DOHH2 (cell line): ENCODE results near the gene COP1.

ENCODE experiments used
- H3F3A ChIP-seq: fragments of 200-600 bp; sonication (generic), shearing (Covaris generic); 2 replicates; pipeline ENCODE4 v1.6.0; 2016; ENCODE audit warnings: antibody characterized with exemption, mild to moderate bottlenecking; ENCODE audit not compliant: control insufficient read depth, insufficient read depth
- H3K27ac ChIP-seq: fragments of 200-600 bp; sonication (generic); 2 replicates; pipeline ENCODE4 v1.5.1; 2014; ENCODE audit warnings: low read depth, mild to moderate bottlenecking, low read length, moderate library complexity
- H3K27me3 ChIP-seq: fragments of 200-600 bp; sonication (generic); 2 replicates; pipeline ENCODE4 v1.6.1; 2014; ENCODE audit warnings: mild to moderate bottlenecking, low read length, mixed read lengths; ENCODE audit not compliant: control insufficient read depth
- H3K36me3 ChIP-seq: fragments of 200-600 bp; sonication (generic); 2 replicates; pipeline ENCODE4 v1.6.1; 2014; ENCODE audit warnings: mild to moderate bottlenecking, low read length, moderate library complexity, mixed read lengths; ENCODE audit not compliant: control insufficient read depth
- H3K4me1 ChIP-seq: fragments of 200-600 bp; sonication (generic); 2 replicates; pipeline ENCODE4 v1.6.1; 2014; ENCODE audit warnings: mild to moderate bottlenecking, low read length, mixed read lengths; ENCODE audit not compliant: control insufficient read depth
- H3K4me2 ChIP-seq: fragments of 200-600 bp; sonication (generic); 2 replicates; pipeline ENCODE4 v1.6.0; 2014; ENCODE audit warnings: mild to moderate bottlenecking, low read length, moderate library complexity
- H3K4me3 ChIP-seq: fragments of 200-600 bp; sonication (generic); 2 replicates; pipeline ENCODE4 v1.5.1; 2014; ENCODE audit warnings: mild to moderate bottlenecking, low read length, mixed read lengths
- H3K79me2 ChIP-seq: fragments of 200-600 bp; sonication (generic); 2 replicates; pipeline ENCODE4 v1.6.1; 2014; ENCODE audit warnings: mild to moderate bottlenecking, low read length, mixed read lengths; ENCODE audit not compliant: control insufficient read depth
- H3K9me2 ChIP-seq: fragments of 200-600 bp; sonication (generic); replicated peaks from 2 replicates; pipeline ENCODE4 v1.6.1; 2014; ENCODE audit warnings: mild to moderate bottlenecking, low read length, mixed read lengths; ENCODE audit not compliant: control insufficient read depth
- H3K9me3 ChIP-seq: fragments of 200-600 bp; sonication (generic); 2 replicates; pipeline ENCODE4 v1.6.1; 2014; ENCODE audit warnings: antibody characterized with exemption, low read length, mixed read lengths; ENCODE audit not compliant: control insufficient read depth, insufficient read depth
- H4K20me1 ChIP-seq: fragments of 200-600 bp; sonication (generic); 2 replicates; pipeline ENCODE4 v1.6.0; 2014; ENCODE audit warnings: low read depth, mild to moderate bottlenecking, antibody characterized with exemption, low read length, moderate library complexity; ENCODE audit not compliant: control insufficient read depth, insufficient read depth
- EZH2phosphoT487 ChIP-seq: fragments of 200-600 bp; sonication (generic); IDR thresholded peaks from 2 replicates; pipeline ENCODE4 v1.6.1; 2017; ENCODE audit warnings: borderline replicate concordance, mild to moderate bottlenecking, antibody characterized with exemption, low read length, moderate library complexity, mixed read lengths
- TF ChIP-seq, protein P1 (sequence below): fragments of 200-600 bp; sonication (generic); IDR thresholded peaks from one replicate; pipeline ENCODE4 v1.5.1; 2014; ENCODE audit warnings: antibody characterized with exemption, mild to moderate bottlenecking, low read depth, low read length; ENCODE audit not compliant: poor library complexity, severe bottlenecking

Gene COP1

GRCh38 chr1:175935566-175936115 is 271.4 kb downstream of the COP1 start:
- Histone ChIP-seq H3K27me3 (no peaks in the 10 kb centered on the region), H3K9me2 (no peaks in the 10 kb centered on the region), H4K20me1 (no peaks in the 10 kb centered on the region), H3K4me2 (no peak overlapping the region), H3F3A (no peaks in the 10 kb centered on the region), H3K79me2 (no peaks in the 10 kb centered on the region), H3K27ac (no peak overlapping the region), H3K4me1 (no peaks in the 10 kb centered on the region), H3K9me3 (no peaks in the 10 kb centered on the region), H3K36me3 (peaks cover 11% of the 10 kb centered on the region), H3K4me3 (no peak overlapping the region)
- TF ChIP-seq, protein P1, sequence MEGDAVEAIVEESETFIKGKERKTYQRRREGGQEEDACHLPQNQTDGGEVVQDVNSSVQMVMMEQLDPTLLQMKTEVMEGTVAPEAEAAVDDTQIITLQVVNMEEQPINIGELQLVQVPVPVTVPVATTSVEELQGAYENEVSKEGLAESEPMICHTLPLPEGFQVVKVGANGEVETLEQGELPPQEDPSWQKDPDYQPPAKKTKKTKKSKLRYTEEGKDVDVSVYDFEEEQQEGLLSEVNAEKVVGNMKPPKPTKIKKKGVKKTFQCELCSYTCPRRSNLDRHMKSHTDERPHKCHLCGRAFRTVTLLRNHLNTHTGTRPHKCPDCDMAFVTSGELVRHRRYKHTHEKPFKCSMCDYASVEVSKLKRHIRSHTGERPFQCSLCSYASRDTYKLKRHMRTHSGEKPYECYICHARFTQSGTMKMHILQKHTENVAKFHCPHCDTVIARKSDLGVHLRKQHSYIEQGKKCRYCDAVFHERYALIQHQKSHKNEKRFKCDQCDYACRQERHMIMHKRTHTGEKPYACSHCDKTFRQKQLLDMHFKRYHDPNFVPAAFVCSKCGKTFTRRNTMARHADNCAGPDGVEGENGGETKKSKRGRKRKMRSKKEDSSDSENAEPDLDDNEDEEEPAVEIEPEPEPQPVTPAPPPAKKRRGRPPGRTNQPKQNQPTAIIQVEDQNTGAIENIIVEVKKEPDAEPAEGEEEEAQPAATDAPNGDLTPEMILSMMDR: no peak
- TF ChIP-seq EZH2phosphoT487: no peak

GRCh38 chr1:175935166-175935565 is 271.9 kb downstream of the COP1 start:
- H3K27me3 ChIP-seq: no peaks in the 10 kb centered on the region
- H3K4me2 ChIP-seq: no peak overlapping the region
- no peaks in the 10 kb centered on the region for H3K9me3 ChIP-seq
- no peaks in the 10 kb centered on the region for H3K79me2 ChIP-seq
- no peaks in the 10 kb centered on the region for H3K4me1 ChIP-seq
- H3K9me2 ChIP-seq: no peaks in the 10 kb centered on the region
- no peak for TF ChIP-seq EZH2phosphoT487
- TF ChIP-seq, protein P1: no peak
- H3K36me3 ChIP-seq: peaks cover 9% of the 10 kb centered on the region
- H3K4me3 ChIP-seq: no peak overlapping the region
- H4K20me1 ChIP-seq: no peaks in the 10 kb centered on the region
- no peaks in the 10 kb centered on the region for H3F3A ChIP-seq
- H3K27ac ChIP-seq: no peak overlapping the region

- Histone ChIP-seq H3K9me3 (no peaks in the 10 kb centered on the region), H3K36me3 (peaks cover under 1% of the 10 kb centered on the region; the same call in 1 of the 2 replicates), H3K9me2 (no peaks in the 10 kb centered on the region), H3K79me2 (no peaks in the 10 kb centered on the region), H3K4me2 (no peak overlapping the region), H3K4me3 (no peak overlapping the region), H3K27me3 (no peaks in the 10 kb centered on the region), H3K27ac (no peak overlapping the region), H3F3A (no peaks in the 10 kb centered on the region), H4K20me1 (no peaks in the 10 kb centered on the region), H3K4me1 (no peaks in the 10 kb centered on the region)
- TF ChIP-seq EZH2phosphoT487: no peak
- TF ChIP-seq, protein P1: no peak
Observed at GRCh38 chr1:175933801-175934200, 273.3 kb downstream of the COP1 start.
